Upper lobe of left lung (tissue), 6 donors: ENCODE measurements around the gene IL10RA. TPM values are rescaled to one million over a fixed set of nuclear protein-coding genes. Genes with fewer than 3 reads are reported as not detected.
"Not testable (repeated sequence)": the region's sequence is repeated elsewhere in the genome, so short reads cannot be mapped to it uniquely, and the experiment has no call there.

Experiments used
- ATAC-seq, 2 donors: fragments of 200-7000 bp; cut with Tn5 transposase; one replicate each; pipeline ENCODE4 v1.9.1; 2022; ENCODE audit warnings: mild to moderate bottlenecking in 2 of 2, moderate library complexity in 2 of 2; ENCODE audit not compliant: low FRiP score in 2 of 2
- DNase-seq, 2 donors: peaks; one replicate each; pipeline ENCODE4 v3.0.0-alpha.2; 2019 to 2020
- H3K27ac ChIP-seq, 4 donors: fragments of 200-600 bp; sonication (generic); one replicate each; pipeline ENCODE4 v1.5.1; 2016 to 2019
- H3K27me3 ChIP-seq, 4 donors: fragments of 200-600 bp; sonication (generic); one replicate each; pipeline ENCODE4 v1.5.1; 2017 to 2019
- H3K36me3 ChIP-seq, 4 donors: fragments of 200-600 bp; sonication (generic); one replicate each; pipeline ENCODE4 v1.5.1; 2016 to 2019
- H3K4me1 ChIP-seq, 4 donors: fragments of 200-600 bp; sonication (generic); one replicate each; pipeline ENCODE4 v1.5.1; 2018 to 2019
- H3K4me3 ChIP-seq, 4 donors: fragments of 200-600 bp; sonication (generic); one replicate each; pipeline ENCODE4 v1.5.1; 2017 to 2019; ENCODE audit warnings: mild to moderate bottlenecking in 2 of 4, moderate library complexity in 1 of 4
- H3K9me3 ChIP-seq, 4 donors: fragments of 200-600 bp; sonication (generic); one replicate each; pipeline ENCODE4 v1.5.1; 2018 to 2019
- CTCF ChIP-seq, 6 experiments: fragments of 450-650 bp in 4 of 6; fragments of 200-600 bp in 2 of 6; sonication (generic) in 2 of 6; IDR thresholded peaks; one replicate each; pipeline ENCODE4 v1.5.1; 2016 to 2019; ENCODE audit warnings: antibody characterized with exemption in 6 of 6
- EP300 ChIP-seq, 4 donors: sonication (generic); formaldehyde crosslinking; IDR thresholded peaks; one replicate each; pipeline ENCODE4 v1.5.1; 2017; ENCODE audit warnings: antibody characterized with exemption in 4 of 4, control low read depth in 2 of 4
- POLR2A ChIP-seq, 4 donors: fragments of 450-650 bp; IDR thresholded peaks; one replicate each; pipeline ENCODE4 v1.5.1; 2016 to 2017; ENCODE audit warnings: antibody characterized with exemption in 4 of 4, mild to moderate bottlenecking in 2 of 4
- POLR2AphosphoS5 ChIP-seq, 2 donors: sonication (generic); formaldehyde crosslinking; IDR thresholded peaks; one replicate each; pipeline ENCODE4 v1.5.1; 2017; ENCODE audit warnings: antibody characterized with exemption in 2 of 2
- WGBS, 2 donors: methylation state at CpG; one replicate each; pipeline ENCODE4 v1.1.5; 2017 to 2018; 5-methylcytosine and 5-hydroxymethylcytosine counted together
- total RNA-seq, 6 donors: library from RNA; depleted of rRNA in 4 of 6; stranded (reverse); fragments of >200 nt in 4 of 6; gene quantifications; one replicate each; pipeline versions ENCODE4 v1.1.0 to v1.2.1, GENCODE V29; 2016 to 2021
- donor health status: DM: no; HTN: no; CAD: no; lungs with moderate emphysema.
- donor health status: DM: no; HTN: yes; CAD: no; lungs with severe emphysema.

The IL10RA gene
- total RNA-seq, 6 donors from 2014 or later = 30.7 to 139 (median 46.1) TPM

GRCh38 chr11:118004543-118005223 lies 18.5 kb downstream of the IL10RA start:
- DNase-seq (no peak), ATAC-seq (no peak)
- H3K9me3 ChIP-seq = no peaks in the 10 kb centered on the region
- peaks cover 8 to 54% (median 34%) of the 10 kb centered on the region in 4 donors for H3K4me1 ChIP-seq
- H3K27ac ChIP-seq = peak overlapping the region in 1 of 4 donors; percentile 43
- TF ChIP-seq POLR2A (IDR thresholded peaks at IDR 0.05) (no peak), EP300 (IDR thresholded peaks at IDR 0.05) (no peak), CTCF (IDR thresholded peaks at IDR 0.05) (no peak), POLR2AphosphoS5 (IDR thresholded peaks at IDR 0.05) (no peak)
- H3K36me3 ChIP-seq = no peaks in the 10 kb centered on the region
- no peak overlapping the region for H3K4me3 ChIP-seq
- WGBS, 2 donors = 89 to 95% methylated on average over 5 to 7 of the region's 7 CpGs
- H3K27me3 ChIP-seq = no peaks in the 10 kb centered on the region

DNA sequence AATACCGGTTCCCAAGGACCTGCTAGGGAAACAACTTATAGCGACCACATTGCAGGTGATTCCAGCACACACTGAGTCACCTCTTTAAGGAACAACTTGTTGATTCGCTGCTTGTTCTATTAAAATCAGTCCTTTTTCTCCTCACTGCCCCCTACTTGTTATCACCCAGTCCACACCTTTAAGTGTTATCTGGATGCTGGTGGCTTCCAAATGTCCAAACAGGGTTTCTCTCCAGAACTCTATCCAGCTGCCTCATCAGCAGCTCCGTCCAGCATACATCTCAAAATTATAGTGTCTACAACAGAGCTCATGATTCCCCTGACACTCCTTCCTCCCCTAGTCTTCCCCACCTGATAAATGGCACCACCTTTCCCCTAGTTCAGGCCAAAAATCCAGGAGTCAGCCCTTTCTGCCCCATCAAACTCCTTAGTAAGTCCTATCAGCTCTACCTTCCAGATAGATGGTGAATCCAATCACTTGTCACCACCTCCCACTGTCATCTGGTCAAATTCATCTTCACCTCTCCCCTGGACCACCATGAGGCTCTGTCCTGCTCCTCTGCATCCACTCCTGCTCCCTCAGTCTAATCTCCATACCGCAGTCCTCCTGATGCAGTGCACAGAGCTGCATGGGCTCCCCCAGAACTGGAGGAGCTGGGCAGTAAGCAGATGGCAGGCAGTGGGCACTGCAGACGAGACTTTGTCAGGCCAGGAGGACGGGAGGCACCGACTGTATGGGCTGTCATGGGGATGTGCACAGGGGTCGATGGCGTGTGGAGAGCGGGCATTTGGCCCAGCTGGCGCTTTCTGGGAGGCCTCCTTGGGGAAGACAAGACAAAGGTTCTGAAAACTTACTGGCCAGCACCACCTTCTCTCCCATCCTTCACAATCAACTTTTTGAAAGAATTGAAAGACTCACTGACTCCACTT lies 19.3 kb downstream of the IL10RA start:
- ATAC-seq (no peak), DNase-seq (peak in 1 of 2 donors; percentile 48)
- TF ChIP-seq POLR2AphosphoS5 (IDR thresholded peaks at IDR 0.05) (no peak), POLR2A (IDR thresholded peaks at IDR 0.05) (no peak), CTCF (IDR thresholded peaks at IDR 0.05) (no peak), EP300 (IDR thresholded peaks at IDR 0.05) (no peak)
- Histone ChIP-seq H3K4me3 (no peak overlapping the region), H3K27ac (peak overlapping the region in 1 of 4 donors; percentile 43), H3K9me3 (no peaks in the 10 kb centered on the region), H3K4me1 (peaks cover 10 to 49% (median 41%) of the 10 kb centered on the region in 4 donors), H3K36me3 (no peaks in the 10 kb centered on the region), H3K27me3 (no peaks in the 10 kb centered on the region)
- 87 to 94% methylated on average over 12 of the region's 12 CpGs for WGBS, 2 donors

DNA sequence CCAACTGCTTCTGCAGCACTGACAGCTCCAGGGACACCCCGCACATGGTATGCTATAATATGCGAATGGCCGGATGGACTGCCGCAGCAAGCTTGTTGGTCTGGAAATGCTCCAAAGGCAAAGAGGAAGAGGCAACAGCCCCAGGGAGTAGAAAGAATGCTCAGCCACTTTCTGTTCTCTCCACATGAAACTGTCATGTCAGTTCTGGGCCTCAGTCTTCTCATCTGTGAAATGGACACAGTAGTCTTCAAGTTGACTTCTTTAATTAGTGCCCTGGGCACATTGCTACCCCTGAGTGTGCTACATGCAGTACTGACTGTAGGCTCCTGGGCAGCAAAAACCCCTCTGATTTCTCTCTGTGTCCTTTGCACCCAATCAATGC lies 19.9 kb downstream of the IL10RA start:
- Histone ChIP-seq H3K4me3 (no peak overlapping the region), H3K27ac (peak overlapping the region in 1 of 4 donors; percentile 31), H3K27me3 (no peaks in the 10 kb centered on the region), H3K9me3 (no peaks in the 10 kb centered on the region), H3K4me1 (peaks cover 12 to 45% (median 43%) of the 10 kb centered on the region in 4 donors), H3K36me3 (no peaks in the 10 kb centered on the region)
- 81 to 82% methylated on average over 4 of the region's 4 CpGs for WGBS, 2 donors
- ATAC-seq (no peak), DNase-seq (no peak)
- TF ChIP-seq CTCF (IDR thresholded peaks at IDR 0.05) (no peak), POLR2AphosphoS5 (IDR thresholded peaks at IDR 0.05) (no peak), POLR2A (IDR thresholded peaks at IDR 0.05) (no peak)

DNA sequence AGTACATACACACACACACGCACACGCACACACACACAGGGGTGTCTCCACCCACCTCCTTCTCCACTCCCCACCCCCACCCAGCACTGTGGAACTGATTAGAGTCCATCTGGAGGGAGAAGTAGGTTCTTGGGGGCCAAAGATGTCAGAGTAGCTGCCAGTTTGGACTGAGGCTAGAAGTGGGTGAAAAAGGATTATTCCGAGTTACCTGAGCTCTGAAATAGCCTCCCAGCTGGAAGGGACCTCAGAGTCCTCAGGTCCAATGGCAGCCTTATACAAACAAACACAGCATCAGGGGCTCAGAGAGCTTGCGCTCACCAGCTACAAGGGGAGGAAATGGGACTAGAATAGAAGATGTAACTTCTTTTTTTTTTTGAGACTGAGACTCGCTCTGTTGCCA lies 20.8 kb downstream of the IL10RA start:
- H3K4me1 ChIP-seq = peaks cover 9 to 50% (median 43%) of the 10 kb centered on the region in 4 donors
- no peak for TF ChIP-seq POLR2AphosphoS5 (IDR thresholded peaks at IDR 0.05)
- TF ChIP-seq CTCF (IDR thresholded peaks at IDR 0.05) = no peak
- TF ChIP-seq POLR2A (IDR thresholded peaks at IDR 0.05) = no peak
- 83% methylated on average over 5 of the region's 5 CpGs for WGBS, 2 donors
- no peaks in the 10 kb centered on the region for H3K9me3 ChIP-seq
- no peak overlapping the region for H3K4me3 ChIP-seq
- ATAC-seq = no peak
- no peak for DNase-seq
- H3K27ac ChIP-seq = peak overlapping the region; percentile 66 to 78 (median 76)
- H3K36me3 ChIP-seq = no peaks in the 10 kb centered on the region
- H3K27me3 ChIP-seq = no peaks in the 10 kb centered on the region

DNA sequence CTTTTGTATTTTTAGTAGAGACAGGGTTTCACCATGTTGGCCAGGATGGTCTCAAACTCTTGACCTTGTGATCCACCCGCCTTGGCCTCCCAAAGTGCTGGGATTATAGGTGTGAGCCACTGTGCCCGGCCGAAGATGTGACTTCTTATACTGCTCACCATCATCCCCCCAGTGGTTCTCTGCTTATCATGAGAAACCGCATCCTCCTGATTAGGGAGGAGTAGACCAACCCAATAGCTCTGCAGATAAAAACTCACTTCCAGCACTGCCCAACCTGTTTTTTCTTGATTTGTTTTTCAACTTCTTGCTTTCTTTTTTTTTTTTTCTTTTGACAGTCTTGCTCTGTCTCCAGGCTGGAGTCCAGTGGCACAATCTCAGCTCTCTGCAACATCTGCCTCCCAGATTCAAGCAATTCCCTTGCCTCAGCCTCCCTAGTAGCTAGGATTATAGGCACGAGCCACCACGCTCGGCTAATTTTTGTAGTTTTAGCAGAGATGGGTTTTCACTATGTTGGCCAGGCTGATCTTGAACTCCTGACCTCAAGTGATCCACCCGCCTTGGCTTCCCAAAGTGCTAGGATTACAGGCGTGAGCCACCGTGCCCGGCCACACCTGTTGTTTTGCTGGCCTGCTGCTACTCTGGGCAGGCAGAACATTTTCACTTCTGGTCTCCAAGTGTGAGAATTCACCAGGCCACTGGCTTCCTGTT lies 21.5 kb downstream of the IL10RA start:
- not testable (repeated sequence) for ATAC-seq

More for the DNA sequence above, 21.5 kb downstream of the IL10RA start:
- 71 to 83% methylated on average over 11 of the region's 11 CpGs for WGBS, 2 donors
- not testable (repeated sequence) for H3K27me3 ChIP-seq, H3K36me3 ChIP-seq, H3K9me3 ChIP-seq, H3K4me3 ChIP-seq
- H3K27ac ChIP-seq = peak overlapping the region; percentile 66 to 78 (median 76)
- peaks cover 4 to 46% (median 44%) of the 10 kb centered on the region in 4 donors for H3K4me1 ChIP-seq
- DNase-seq = peak in 1 of 2 donors; percentile 52
